Right lobe of liver (tissue), 4 donors: ENCODE measurements around the gene WNT4.

Experiments used
- POLR2A ChIP-seq: fragments of 450-650 bp; IDR thresholded peaks from one replicate; pipeline ENCODE4 v1.6.1; 2017; ENCODE audit warnings: antibody characterized with exemption, mild to moderate bottlenecking
- TF ChIP-seq, protein P1 (sequence below), 4 donors: fragments of 200-600 bp in 3 of 4; fragments of 450-650 bp in 1 of 4; IDR thresholded peaks; one replicate each; pipeline versions ENCODE4 v1.5.1 to v1.8.0; 2016 to 2022; ENCODE audit warnings: antibody characterized with exemption in 4 of 4, mild to moderate bottlenecking in 2 of 4
- donor health status: DM: no; HTN: no; CAD: no.
- donor health status: DM: no; HTN: no; CAD: no.
- donor health status: DM: no; HTN: yes; CAD: no.

DNA sequence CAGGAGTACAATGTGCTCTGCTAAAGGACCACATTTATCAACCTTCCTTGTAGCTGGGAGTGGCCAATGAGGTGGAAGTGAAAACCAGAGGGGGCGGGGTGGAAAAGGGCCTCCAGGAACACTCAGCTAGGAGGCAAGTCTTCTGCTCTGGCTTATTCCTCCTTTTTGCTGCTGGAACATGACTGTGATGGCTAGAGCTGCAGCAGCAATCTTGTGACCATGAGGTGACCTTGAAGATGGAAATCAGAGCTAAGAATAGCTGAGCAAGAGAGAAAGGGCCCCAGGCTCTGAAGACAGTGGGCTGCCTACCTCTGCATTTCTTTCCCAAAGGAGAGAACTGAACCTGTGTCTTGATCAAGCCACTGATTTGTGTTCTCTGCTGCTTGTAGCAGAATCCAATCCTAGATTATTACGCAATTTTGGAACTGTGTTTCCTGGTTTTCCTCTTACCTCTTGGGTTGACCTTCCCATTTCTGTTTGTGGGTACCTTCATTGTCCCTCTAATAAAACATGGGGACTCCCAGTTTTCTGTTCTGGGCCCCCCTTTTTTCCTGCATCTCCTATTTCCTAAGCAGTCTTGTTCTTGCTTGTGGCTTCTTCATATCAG lies 36.4 kb upstream of the WNT4 start:
- TF ChIP-seq, protein P1, sequence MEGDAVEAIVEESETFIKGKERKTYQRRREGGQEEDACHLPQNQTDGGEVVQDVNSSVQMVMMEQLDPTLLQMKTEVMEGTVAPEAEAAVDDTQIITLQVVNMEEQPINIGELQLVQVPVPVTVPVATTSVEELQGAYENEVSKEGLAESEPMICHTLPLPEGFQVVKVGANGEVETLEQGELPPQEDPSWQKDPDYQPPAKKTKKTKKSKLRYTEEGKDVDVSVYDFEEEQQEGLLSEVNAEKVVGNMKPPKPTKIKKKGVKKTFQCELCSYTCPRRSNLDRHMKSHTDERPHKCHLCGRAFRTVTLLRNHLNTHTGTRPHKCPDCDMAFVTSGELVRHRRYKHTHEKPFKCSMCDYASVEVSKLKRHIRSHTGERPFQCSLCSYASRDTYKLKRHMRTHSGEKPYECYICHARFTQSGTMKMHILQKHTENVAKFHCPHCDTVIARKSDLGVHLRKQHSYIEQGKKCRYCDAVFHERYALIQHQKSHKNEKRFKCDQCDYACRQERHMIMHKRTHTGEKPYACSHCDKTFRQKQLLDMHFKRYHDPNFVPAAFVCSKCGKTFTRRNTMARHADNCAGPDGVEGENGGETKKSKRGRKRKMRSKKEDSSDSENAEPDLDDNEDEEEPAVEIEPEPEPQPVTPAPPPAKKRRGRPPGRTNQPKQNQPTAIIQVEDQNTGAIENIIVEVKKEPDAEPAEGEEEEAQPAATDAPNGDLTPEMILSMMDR (IDR thresholded peaks at IDR 0.05): no peak
- TF ChIP-seq POLR2A: no peak
